Measurements from ENCODE around the gene TCOF1.

DNA sequence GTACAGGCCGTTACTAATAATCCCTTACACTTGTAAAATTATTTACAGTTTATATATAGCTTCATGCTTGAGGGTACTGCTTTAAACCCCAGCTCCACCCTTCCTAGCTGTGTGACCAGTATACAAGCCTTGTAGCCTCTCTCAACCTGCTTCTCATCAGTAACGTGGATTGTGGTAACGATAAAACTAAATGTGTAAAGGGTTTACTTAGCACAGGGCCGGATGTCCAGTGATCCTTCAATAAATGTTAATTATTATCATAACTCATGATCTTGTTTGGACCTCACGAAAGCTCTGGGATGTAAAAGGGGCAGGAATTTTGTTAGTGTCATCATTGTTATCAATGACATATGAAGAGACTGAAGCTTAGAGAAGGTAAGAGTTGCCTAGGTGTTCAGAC is 47.3 kb upstream of the TCOF1 start:
- TF ChIP-seq, protein P1, sequence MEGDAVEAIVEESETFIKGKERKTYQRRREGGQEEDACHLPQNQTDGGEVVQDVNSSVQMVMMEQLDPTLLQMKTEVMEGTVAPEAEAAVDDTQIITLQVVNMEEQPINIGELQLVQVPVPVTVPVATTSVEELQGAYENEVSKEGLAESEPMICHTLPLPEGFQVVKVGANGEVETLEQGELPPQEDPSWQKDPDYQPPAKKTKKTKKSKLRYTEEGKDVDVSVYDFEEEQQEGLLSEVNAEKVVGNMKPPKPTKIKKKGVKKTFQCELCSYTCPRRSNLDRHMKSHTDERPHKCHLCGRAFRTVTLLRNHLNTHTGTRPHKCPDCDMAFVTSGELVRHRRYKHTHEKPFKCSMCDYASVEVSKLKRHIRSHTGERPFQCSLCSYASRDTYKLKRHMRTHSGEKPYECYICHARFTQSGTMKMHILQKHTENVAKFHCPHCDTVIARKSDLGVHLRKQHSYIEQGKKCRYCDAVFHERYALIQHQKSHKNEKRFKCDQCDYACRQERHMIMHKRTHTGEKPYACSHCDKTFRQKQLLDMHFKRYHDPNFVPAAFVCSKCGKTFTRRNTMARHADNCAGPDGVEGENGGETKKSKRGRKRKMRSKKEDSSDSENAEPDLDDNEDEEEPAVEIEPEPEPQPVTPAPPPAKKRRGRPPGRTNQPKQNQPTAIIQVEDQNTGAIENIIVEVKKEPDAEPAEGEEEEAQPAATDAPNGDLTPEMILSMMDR (IDR thresholded peaks at IDR 0.05) = no peak
- no peak for TF ChIP-seq EZH2 (IDR thresholded peaks at IDR 0.05; ENCODE audit: borderline replicate concordance, insufficient read depth, low read depth, low read length, poor library complexity, severe bottlenecking)
